HepG2 (cell line): ENCODE measurements around the gene PSMD12. TPM values are rescaled to one million over a fixed set of nuclear protein-coding genes. Genes with fewer than 3 reads are reported as not detected.

Experiments used
- ATAC-seq: fragments of 200-7000 bp; cut with Tn5 transposase; 3 replicates; pipeline ENCODE4 v1.9.1; 2020; ENCODE audit warnings: mild to moderate bottlenecking, moderate library complexity
- BruUV-seq: library from RNA; stranded (reverse); fragments of 400-500 nt; replicated peaks from 2 replicates; lab custom pipeline; 2021; lab: Mats Ljungman, UMichigan
- CTCF ChIA-PET: fragments of 300-600 bp; formaldehyde crosslinking; extraction: SDS; loops from one replicate; lab custom pipeline; 2021; ENCODE audit warnings: low total read pairs, inconsistent platforms, low intra/inter-chr PET ratio; lab: Yijun Ruan, JAX
- POLR2A ChIA-PET: fragments of 350-600 bp; sonication (Branson Sonifier 250); formaldehyde crosslinking; loops from one replicate; lab custom pipeline; 2020; ENCODE audit warnings: antibody characterized with exemption, inconsistent platforms; lab: Yijun Ruan, JAX
- DNase-seq: peaks from one replicate; pipeline ENCODE4 v3.0.0-alpha.2; 2015; ENCODE audit warnings: low spot score
- FAIRE-seq: peaks from 3 replicates; lab custom pipeline; 2011; peaks lifted over from hg19 to GRCh38; lab: Jason Lieb, UNC
- H2AFZ ChIP-seq: one replicate; pipeline ENCODE4 v1.6.1; 2011; ENCODE audit warnings: low read length, inconsistent platforms
- H3K27ac ChIP-seq: fragments of 300-600 bp; 3 replicates; pipeline ENCODE4 v1.8.0; 2011; ENCODE audit warnings: mixed run types, mild to moderate bottlenecking, mixed read lengths, low read length, inconsistent platforms; ENCODE audit not compliant: insufficient read depth; ENCODE audit errors: extremely low read length
- H3K27me3 ChIP-seq, 2 experiments: fragments of 200-600 bp in 1 of 2; 2 replicates in 1 of 2; 3 replicates in 1 of 2; pipeline versions ENCODE4 v1.6.0 to v1.8.0; 2011; ENCODE audit warnings: low read length in 2 of 2, mild to moderate bottlenecking in 2 of 2, moderate library complexity in 2 of 2, inconsistent platforms in 1 of 2; ENCODE audit not compliant: insufficient read depth in 2 of 2, control insufficient read depth in 1 of 2
- H3K36me3 ChIP-seq, 2 experiments: fragments of 200-600 bp in 1 of 2; replicated peaks in 1 of 2; 2 replicates in 1 of 2; 3 replicates in 1 of 2; pipeline versions ENCODE4 v1.5.1 to v1.8.0; 2011; ENCODE audit warnings: low read length in 2 of 2, inconsistent platforms in 1 of 2; ENCODE audit not compliant: insufficient read depth in 2 of 2, control insufficient read depth in 1 of 2
- H3K4me1 ChIP-seq: 2 replicates; pipeline ENCODE4 v1.5.1; 2012; ENCODE audit warnings: low read length, inconsistent platforms; ENCODE audit not compliant: insufficient read depth
- H3K4me2 ChIP-seq: 2 replicates; pipeline ENCODE4 v1.6.0; 2011; ENCODE audit warnings: low read depth, low read length, inconsistent platforms
- H3K4me3 ChIP-seq, 3 experiments: fragments of 200-600 bp in 1 of 3; sonication (generic), shearing (Covaris generic) in 1 of 3; replicated peaks in 1 of 3; 2 replicates each; pipeline ENCODE4 v1.5.1; 2011 to 2016; ENCODE audit warnings: low read length in 3 of 3, inconsistent platforms in 2 of 3, low read depth in 2 of 3, mild to moderate bottlenecking in 2 of 3, control low read depth in 1 of 3, mixed read lengths in 1 of 3; ENCODE audit not compliant: insufficient read depth in 1 of 3
- H3K79me2 ChIP-seq: one replicate; pipeline ENCODE4 v1.6.1; 2011; ENCODE audit warnings: low read length, inconsistent platforms; ENCODE audit not compliant: insufficient read depth
- H3K9ac ChIP-seq: 2 replicates; pipeline ENCODE4 v1.6.0; 2011; ENCODE audit warnings: mild to moderate bottlenecking, low read depth, low read length, inconsistent platforms; ENCODE audit not compliant: insufficient read depth
- H3K9me3 ChIP-seq: 2 replicates; pipeline ENCODE4 v1.5.1; 2012; ENCODE audit warnings: mild to moderate bottlenecking, low read length
- H4K20me1 ChIP-seq: 2 replicates; pipeline ENCODE4 v1.6.0; 2011; ENCODE audit warnings: inconsistent platforms, mild to moderate bottlenecking, low read length, moderate library complexity; ENCODE audit not compliant: insufficient read depth
- ATF4 ChIP-seq, 2 experiments: fragments of 450-650 bp in 1 of 2; sonication (generic) in 1 of 2; formaldehyde crosslinking; IDR thresholded peaks; 2 replicates each; pipeline versions ENCODE4 v1.5.0 to v1.8.0; 2020 to 2022; ENCODE audit warnings: mild to moderate bottlenecking in 1 of 2, missing genetic modification reagents in 1 of 2
- ATF7 ChIP-seq, 2 experiments: fragments of 450-650 bp in 1 of 2; sonication (generic) in 1 of 2; formaldehyde crosslinking in 1 of 2; IDR thresholded peaks; 2 replicates each; pipeline versions ENCODE4 v1.4.0 to v1.6.1; 2016 to 2020; ENCODE audit warnings: antibody characterized with exemption in 1 of 2, mild to moderate bottlenecking in 1 of 2, missing genetic modification reagents in 1 of 2
- ATRX ChIP-seq: sonication (generic); formaldehyde crosslinking; IDR thresholded peaks from 2 replicates; pipeline ENCODE4 v1.4.0; 2020; ENCODE audit warnings: missing genetic modification reagents, borderline replicate concordance
- BRD4 ChIP-seq: sonication (generic); formaldehyde crosslinking; IDR thresholded peaks from 2 replicates; pipeline ENCODE4 v1.4.0; 2020; ENCODE audit warnings: missing genetic modification reagents
- CEBPG ChIP-seq: IDR thresholded peaks from 2 replicates; pipeline ENCODE4 v1.6.1; 2016
- NFIC ChIP-seq: IDR thresholded peaks from 2 replicates; pipeline ENCODE4 v1.6.1; 2012; ENCODE audit warnings: mild to moderate bottlenecking, low read length, inconsistent platforms
- THAP9 ChIP-seq: sonication (generic); formaldehyde crosslinking; IDR thresholded peaks from 2 replicates; pipeline ENCODE4; 2020; ENCODE audit warnings: missing genetic modification reagents, mild to moderate bottlenecking, borderline replicate concordance
- ZFP82 ChIP-seq: sonication (generic); formaldehyde crosslinking; IDR thresholded peaks from 2 replicates; pipeline ENCODE4 v1.5.1; 2020; ENCODE audit warnings: mild to moderate bottlenecking, missing genetic modification reagents, borderline replicate concordance
- ZNF382 ChIP-seq: sonication (generic); formaldehyde crosslinking; IDR thresholded peaks from 2 replicates; pipeline ENCODE4 v1.5.0; 2020; ENCODE audit warnings: missing genetic modification reagents, mild to moderate bottlenecking, borderline replicate concordance
- ZNF572 ChIP-seq: sonication (generic); formaldehyde crosslinking; IDR thresholded peaks from 2 replicates; pipeline ENCODE4 v1.5.1; 2020; ENCODE audit warnings: mild to moderate bottlenecking, missing genetic modification reagents
- WGBS: methylation state at CpG from one replicate; pipeline ENCODE4 v1.1.6; 2017; ENCODE audit warnings: low lambda C conversion rate; 5-methylcytosine and 5-hydroxymethylcytosine counted together
- in situ Hi-C: cut with HindIII; loops from 2 replicates; pipeline ENCODE4 v1.10.0; 2017; ENCODE audit warnings: low pct_unique_long_range_greater_than_20kb; ENCODE audit not compliant: extremely low pct_ligation_motif_present
- intact Hi-C: fragments of 100-400 bp; cut with micrococcal nuclease; formaldehyde crosslinking; loops from one replicate; pipeline ENCODE4 v1.10.0; 2022; ENCODE audit not compliant: unreplicated experiment
- polyA plus RNA-seq, 8 experiments: library from polyadenylated mRNA; depleted of rRNA in 3 of 8; stranded (reverse) in 7 of 8; unstranded in 1 of 8; fragments of >200 nt; fragmentation: Illumina TruSeq in 4 of 8; extraction: Trizol in 4 of 8; gene quantifications; 2 replicates each; pipeline versions ENCODE4 v1.2.1 to v1.2.3, GENCODE V29; 2011 to 2016; ENCODE audit warnings: low read depth in 4 of 8, missing spikeins in 1 of 8, mixed read lengths in 1 of 8; ENCODE audit not compliant: insufficient read depth in 1 of 8
- total RNA-seq, 5 experiments: library from RNA; depleted of rRNA; stranded (reverse); fragments of >200 nt; fragmentation: Illumina TruSeq; extraction: Trizol; gene quantifications; 2 replicates each; pipeline ENCODE4 v1.2.3, GENCODE V29; 2016; ENCODE audit warnings: low read depth in 1 of 5

PSMD12 gene
- total and polyA plus RNA-seq, 2 of the 13 experiments (the other 11 are each of a cell fraction or from before 2014, with no cell fraction given), result 27.4 to 71.7 TPM

- in situ Hi-C loops (no loop called here), intact Hi-C loops (no loop called here)
- H2AFZ ChIP-seq, result no peak overlapping the region
- H3K27me3 ChIP-seq, result no peaks in the 10 kb centered on the region
- H3K4me2 ChIP-seq, result no peak overlapping the region
- DNase-seq, result no peak
- H3K79me2 ChIP-seq, result no peaks in the 10 kb centered on the region
- H3K4me1 ChIP-seq, result peaks cover 20% of the 10 kb centered on the region
- CTCF ChIA-PET, result no interaction called here
- POLR2A ChIA-PET, result no interaction called here
- H3K9ac ChIP-seq, result no peak overlapping the region
- H3K9me3 ChIP-seq, result no peaks in the 10 kb centered on the region
- no TSS peak for BruUV-seq
- no peak overlapping the region for H3K4me3 ChIP-seq
- ATAC-seq, result no peak
- H3K36me3 ChIP-seq, result no peaks in the 10 kb centered on the region
- FAIRE-seq, result no peak
- TF ChIP-seq THAP9 (CRISPR knock-in tag) (no peak), ATF7 (IDR thresholded peaks at IDR 0.05) (no peak), ATF7 (CRISPR knock-in tag; IDR thresholded peaks at IDR 0.05) (no peak), ZNF382 (CRISPR knock-in tag) (no peak), ATRX (CRISPR knock-in tag) (no peak), ZFP82 (CRISPR knock-in tag) (no peak), BRD4 (CRISPR knock-in tag) (no peak), CEBPG (CRISPR knock-in tag) (no peak), ATF4 (CRISPR knock-in tag; IDR thresholded peaks at IDR 0.05) (no peak), NFIC (no peak), ZNF572 (no peak)
- no peak overlapping the region for H3K27ac ChIP-seq
- no peaks in the 10 kb centered on the region for H4K20me1 ChIP-seq
- WGBS, result 90% methylated on average over 9 of the region's 9 CpGs
Measured at GRCh38 chr17:67401106-67401505, 34.7 kb upstream of the PSMD12 start.
